Aorta (tissue), 5 donors: ENCODE measurements around the gene CHPF. TPM values are rescaled to one million over a fixed set of nuclear protein-coding genes. Genes with fewer than 3 reads are reported as not detected.

Source experiments
- ATAC-seq: fragments of 200-7000 bp; cut with Tn5 transposase; one replicate; pipeline ENCODE4 v1.9.1; 2022; ENCODE audit warnings: moderate library complexity; ENCODE audit not compliant: low FRiP score
- DNase-seq, 2 donors: peaks; one replicate each; pipeline ENCODE4 v3.0.0-alpha.2; 2020
- H3K27ac ChIP-seq, 2 donors: one replicate each; pipeline ENCODE4 v1.5.1; 2013; ENCODE audit warnings: low read length in 2 of 2, mild to moderate bottlenecking in 2 of 2, moderate library complexity in 2 of 2, control low read depth in 1 of 2, inconsistent platforms in 1 of 2, low read depth in 1 of 2
- H3K27me3 ChIP-seq, 2 donors: one replicate each; pipeline ENCODE4 v1.6.1; 2013; ENCODE audit warnings: control low read depth in 1 of 2, low read length in 1 of 2, mild to moderate bottlenecking in 1 of 2, moderate library complexity in 1 of 2; ENCODE audit not compliant: insufficient read depth in 2 of 2, control insufficient read depth in 1 of 2
- H3K36me3 ChIP-seq, 2 donors: one replicate each; pipeline ENCODE4 v1.6.1; 2013; ENCODE audit warnings: control low read depth in 1 of 2, low read length in 1 of 2, mild to moderate bottlenecking in 1 of 2; ENCODE audit not compliant: insufficient read depth in 2 of 2, control insufficient read depth in 1 of 2
- H3K4me1 ChIP-seq, 2 donors: one replicate each; pipeline ENCODE4 v1.6.1; 2013; ENCODE audit warnings: low read length in 2 of 2, control low read depth in 1 of 2, mild to moderate bottlenecking in 1 of 2, moderate library complexity in 1 of 2; ENCODE audit not compliant: insufficient read depth in 2 of 2, control insufficient read depth in 1 of 2
- H3K4me3 ChIP-seq, 2 donors: one replicate each; pipeline ENCODE4 v1.5.1; 2013; ENCODE audit warnings: low read length in 2 of 2, control low read depth in 1 of 2, mild to moderate bottlenecking in 1 of 2
- H3K9me3 ChIP-seq: one replicate; pipeline ENCODE4 v1.6.1; 2013; ENCODE audit warnings: mild to moderate bottlenecking, low read length; ENCODE audit not compliant: control insufficient read depth
- WGBS, 2 donors: extraction: QIAGEN DNeasy Blood & Tissue Kit; methylation state at CpG; one replicate each; pipeline ENCODE4 v1.1.7; 2013; 5-methylcytosine and 5-hydroxymethylcytosine counted together
- intact Hi-C, 2 donors: fragments of 100-400 bp; cut with DNase I; formaldehyde crosslinking; loops; one replicate each; pipeline versions ENCODE4 v1.14.2 to v1.15.0; 2022
- polyA plus RNA-seq, 2 donors: library from polyadenylated mRNA; stranded (reverse); fragments of 200-250 nt; gene quantifications; one replicate each; pipeline ENCODE4 v1.2.3, GENCODE V29; 2013
- total RNA-seq, 2 donors: library from RNA; stranded (reverse); fragmentation: NEBNext Ultra II Directional; extraction: Animal tissue kit (Norgen Biotek cat#: 25700); gene quantifications; one replicate each; pipeline ENCODE4 v1.2.1, GENCODE V29; 2021
- donor health status: healthy with polysubstance abuse.
- donor health status: Bipolar disorder and iron deficiency.
- donor health status: DM: no; HTN: no; CAD: no.
- donor health status: DM: no; HTN: no; CAD: no.
- donor health status: DM: yes; HTN: yes; CAD: no.

The CHPF gene
- total and polyA plus RNA-seq, 4 donors, result 20.0 to 81.2 (median 73.2) TPM

- no peak overlapping the region for H3K27ac ChIP-seq
- H3K9me3 ChIP-seq, result no peaks in the 10 kb centered on the region
- intact Hi-C loops, result loop anchor here (2.0 to 5.0 kb wide), 3 partner anchors 37 to 52 kb away; partner anchors contain the start of gene CHPF (in 1 of the 2)
- peak overlapping the region; percentile 69 to 74 for H3K4me3 ChIP-seq
- WGBS, 2 donors, result 20 to 29% methylated on average over 1 of the region's 1 CpG
- DNase-seq, result no peak
- H3K36me3 ChIP-seq, result no peaks in the 10 kb centered on the region
- no peaks in the 10 kb centered on the region for H3K27me3 ChIP-seq
- no peaks in the 10 kb centered on the region for H3K4me1 ChIP-seq
- no peak for ATAC-seq
Observed at GRCh38 chr2:219499555-219499954, 44.1 kb downstream of the CHPF start.

- Histone ChIP-seq H3K4me3 (peak overlapping the region; percentile 69 to 74), H3K9me3 (no peaks in the 10 kb centered on the region), H3K27me3 (no peaks in the 10 kb centered on the region), H3K36me3 (no peaks in the 10 kb centered on the region), H3K27ac (peak overlapping the region in 1 of 2 donors; percentile 3), H3K4me1 (no peaks in the 10 kb centered on the region)
- ATAC-seq (no peak), DNase-seq (no peak)
- 0% methylated on average over 3 of the region's 3 CpGs for WGBS, 2 donors
- intact Hi-C loops, result loop anchor here (2.0 to 5.0 kb wide), 3 partner anchors 37 to 52 kb away; partner anchors contain the start of gene CHPF (in 1 of the 2)
Observed at GRCh38 chr2:219499058-219499307, 44.6 kb downstream of the CHPF start.

- Histone ChIP-seq H3K27ac (peak within 1 kb of the TSS; percentile 37 to 94), H3K4me3 (peak within 1 kb of the TSS; percentile 69 to 74), H3K36me3 (no peaks in the 10 kb centered on the region), H3K9me3 (no peaks in the 10 kb centered on the region), H3K27me3 (no peaks in the 10 kb centered on the region), H3K4me1 (no peaks in the 10 kb centered on the region)
- DNase-seq (peak; percentile 98), ATAC-seq (peak; percentile 92)
- intact Hi-C loops, result loop anchor here (2.0 to 5.0 kb wide), 3 partner anchors 36 to 51 kb away; partner anchors contain the start of gene CHPF (in 1 of the 2)
- 0% methylated on average over 49 of the region's 49 CpGs for WGBS, 2 donors
Observed at GRCh38 chr2:219498280-219499057, 45.1 kb downstream of the CHPF start, which contains the start of gene GMPPA. TSS of gene GMPPA (plus strand) at chr2:219498891. CDS start at chr2:219499976, 1,085 bp downstream.

- Histone ChIP-seq H3K4me3 (peak overlapping the region; percentile 11 to 56), H3K27me3 (no peaks in the 10 kb centered on the region), H3K9me3 (no peaks in the 10 kb centered on the region), H3K27ac (peak overlapping the region; percentile 37 to 94), H3K4me1 (no peaks in the 10 kb centered on the region), H3K36me3 (no peaks in the 10 kb centered on the region)
- 7 to 11% methylated on average over 59 of the region's 59 CpGs for WGBS, 2 donors
- intact Hi-C loops, result loop anchor here (2.0 to 5.0 kb wide), 3 partner anchors 35 to 50 kb away; partner anchors contain the start of gene CHPF (in 1 of the 2)
- ATAC-seq, result peak; percentile 90
- peak; percentile 96 to 99 for DNase-seq
Observed at GRCh38 chr2:219497495-219498279, 45.9 kb downstream of the CHPF start.

- no peak for DNase-seq
- WGBS, 2 donors, result 53 to 58% methylated on average over 58 to 61 of the region's 61 CpGs
- intact Hi-C loops, result loop anchor here (5.0 kb wide), 2 partner anchors 35 to 50 kb away; no protein-coding TSS in a partner anchor
- H3K36me3 ChIP-seq, result no peaks in the 10 kb centered on the region
- H3K9me3 ChIP-seq, result no peaks in the 10 kb centered on the region
- H3K4me3 ChIP-seq, result no peak overlapping the region
- ATAC-seq, result no peak
- H3K4me1 ChIP-seq, result no peaks in the 10 kb centered on the region
- H3K27ac ChIP-seq, result peak overlapping the region in 1 of 2 donors; percentile 75
- H3K27me3 ChIP-seq, result no peaks in the 10 kb centered on the region
Observed at GRCh38 chr2:219496825-219497494, 46.6 kb downstream of the CHPF start.

- intact Hi-C loops, result loop anchor here (5.0 kb wide), 2 partner anchors 34 to 49 kb away; no protein-coding TSS in a partner anchor
Observed at GRCh38 chr2:219496247-219496824, 47.3 kb downstream of the CHPF start.

GRCh38 chr2:219495531-219496122 lies 48.0 kb downstream of the CHPF start:
- Histone ChIP-seq H3K27me3 (no peaks in the 10 kb centered on the region), H3K4me3 (no peak overlapping the region), H3K4me1 (no peaks in the 10 kb centered on the region), H3K27ac (peak overlapping the region in 1 of 2 donors; percentile 75), H3K9me3 (no peaks in the 10 kb centered on the region), H3K36me3 (peaks cover 0 to 3% of the 10 kb centered on the region in 2 donors)
- DNase-seq (peak in 1 of 2 donors; percentile 88), ATAC-seq (no peak)
- intact Hi-C loops, result loop anchor here (5.0 kb wide), 2 partner anchors 33 to 48 kb away; no protein-coding TSS in a partner anchor
- 5 to 6% methylated on average over 14 of the region's 14 CpGs for WGBS, 2 donors

More at GRCh38 chr2:219496247-219496824, 47.3 kb downstream of the CHPF start:
- H3K4me1 ChIP-seq, result no peaks in the 10 kb centered on the region
- ATAC-seq (no peak), DNase-seq (no peak)
- H3K9me3 ChIP-seq, result no peaks in the 10 kb centered on the region
- no peaks in the 10 kb centered on the region for H3K27me3 ChIP-seq
- no peaks in the 10 kb centered on the region for H3K36me3 ChIP-seq
- WGBS, 2 donors, result 68 to 71% methylated on average over 19 to 20 of the region's 20 CpGs
- H3K4me3 ChIP-seq, result no peak overlapping the region
- H3K27ac ChIP-seq, result peak overlapping the region in 1 of 2 donors; percentile 75
